ENCODE measurements around the gene LCN15.

Gene LCN15

GRCh38 chr9:136751244-136751643 is 13.1 kb downstream of the LCN15 start:
- Histone ChIP-seq H3K27ac (no peak overlapping the region), H3K9ac (no peak overlapping the region), H4K20me1 (ENCODE audit: insufficient read depth) (no peaks in the 10 kb centered on the region), H3K4me3 (IDR thresholded peaks at IDR 0.05; ENCODE audit: insufficient read depth, low read depth, low read length) (no peak overlapping the region), H3K4me1 (ENCODE audit: low read depth, poor library complexity, severe bottlenecking) (no peaks in the 10 kb centered on the region), H3K27me3 (ENCODE audit: insufficient read depth, low read depth) (peaks cover 67% of the 10 kb centered on the region), H2AFZ (ENCODE audit: low read depth) (no peak overlapping the region), H3K4me2 (no peak overlapping the region), H3K79me2 (ENCODE audit: insufficient read depth, low read depth) (no peaks in the 10 kb centered on the region), H3K36me3 (ENCODE audit: insufficient read depth) (no peaks in the 10 kb centered on the region)
- TF ChIP-seq, protein P1, sequence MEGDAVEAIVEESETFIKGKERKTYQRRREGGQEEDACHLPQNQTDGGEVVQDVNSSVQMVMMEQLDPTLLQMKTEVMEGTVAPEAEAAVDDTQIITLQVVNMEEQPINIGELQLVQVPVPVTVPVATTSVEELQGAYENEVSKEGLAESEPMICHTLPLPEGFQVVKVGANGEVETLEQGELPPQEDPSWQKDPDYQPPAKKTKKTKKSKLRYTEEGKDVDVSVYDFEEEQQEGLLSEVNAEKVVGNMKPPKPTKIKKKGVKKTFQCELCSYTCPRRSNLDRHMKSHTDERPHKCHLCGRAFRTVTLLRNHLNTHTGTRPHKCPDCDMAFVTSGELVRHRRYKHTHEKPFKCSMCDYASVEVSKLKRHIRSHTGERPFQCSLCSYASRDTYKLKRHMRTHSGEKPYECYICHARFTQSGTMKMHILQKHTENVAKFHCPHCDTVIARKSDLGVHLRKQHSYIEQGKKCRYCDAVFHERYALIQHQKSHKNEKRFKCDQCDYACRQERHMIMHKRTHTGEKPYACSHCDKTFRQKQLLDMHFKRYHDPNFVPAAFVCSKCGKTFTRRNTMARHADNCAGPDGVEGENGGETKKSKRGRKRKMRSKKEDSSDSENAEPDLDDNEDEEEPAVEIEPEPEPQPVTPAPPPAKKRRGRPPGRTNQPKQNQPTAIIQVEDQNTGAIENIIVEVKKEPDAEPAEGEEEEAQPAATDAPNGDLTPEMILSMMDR (conservative IDR thresholded peaks at IDR 0.05; ENCODE audit: low read depth, low read length) = no peak

DNA sequence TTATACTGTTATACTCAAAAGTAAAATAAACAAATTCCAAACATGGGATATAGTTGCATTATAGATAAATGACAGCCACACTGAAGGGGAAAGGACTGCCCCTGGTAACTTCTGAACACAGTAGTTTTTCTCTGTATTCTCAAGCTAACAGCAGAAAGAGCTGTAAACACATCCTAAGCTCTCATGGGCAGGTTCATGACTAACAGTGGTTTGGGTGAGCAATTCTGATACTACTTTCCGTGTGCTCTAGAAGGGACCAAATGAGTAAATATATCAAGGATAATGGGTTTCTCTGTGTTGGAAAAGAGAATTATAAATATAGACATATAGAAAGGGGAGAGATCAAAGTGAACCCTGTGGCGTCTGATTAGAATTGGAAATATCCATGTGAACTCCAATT is 13.8 kb downstream of the LCN15 start:
- H3K4me1 ChIP-seq (ENCODE audit: low read depth, poor library complexity, severe bottlenecking) = no peaks in the 10 kb centered on the region

DNA sequence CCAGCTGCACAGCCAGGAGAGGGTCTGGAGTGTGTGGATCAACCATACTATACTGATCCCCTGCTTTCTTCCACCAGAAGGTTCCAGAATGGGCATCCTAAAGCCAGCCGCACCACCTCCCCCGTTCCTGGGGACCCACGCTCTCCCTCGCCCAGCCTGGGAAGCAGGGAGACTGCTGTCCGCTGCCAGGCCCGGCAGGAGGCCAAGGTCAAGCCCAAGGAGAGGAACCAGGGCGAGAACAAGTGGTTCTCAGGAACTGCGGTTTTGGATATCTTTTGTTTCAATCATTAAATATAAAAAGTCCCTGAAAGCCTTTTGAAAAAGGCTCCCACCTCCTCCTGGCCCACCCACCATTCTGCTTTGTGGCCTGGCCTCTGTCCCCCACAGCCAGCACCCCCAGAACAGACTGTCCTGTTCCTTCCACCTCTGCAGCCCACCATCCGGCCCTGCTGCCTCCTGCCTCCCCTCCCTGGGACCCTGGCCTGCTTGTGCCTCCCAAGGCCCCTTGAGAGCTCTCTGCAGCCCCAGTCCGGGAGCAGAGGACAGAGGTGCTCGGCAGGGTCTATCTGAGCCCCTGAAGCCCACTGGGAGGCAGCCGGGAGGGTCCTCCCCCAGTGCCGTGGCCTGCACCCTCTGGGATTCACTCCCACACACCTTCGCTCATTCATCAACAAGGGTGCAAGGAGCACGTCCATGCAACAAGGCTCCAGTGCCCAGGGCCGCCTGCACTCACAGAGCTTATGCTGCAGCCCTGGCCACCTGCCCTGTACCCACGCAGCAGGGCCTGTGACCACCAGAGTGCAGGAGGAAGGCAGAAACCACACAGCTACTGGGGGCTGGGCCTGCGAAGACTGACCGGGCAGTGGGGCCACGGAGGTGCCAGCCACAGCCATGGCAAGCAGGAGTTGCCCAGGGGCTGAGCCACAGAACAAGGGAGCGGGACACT is 15.4 kb downstream of the LCN15 start:
- no peak overlapping the region for H3K27ac ChIP-seq
- H3K27me3 ChIP-seq (ENCODE audit: insufficient read depth, low read depth) = peaks cover 86% of the 10 kb centered on the region
- no peaks in the 10 kb centered on the region for H4K20me1 ChIP-seq (ENCODE audit: insufficient read depth)
- H3K4me1 ChIP-seq (ENCODE audit: low read depth, poor library complexity, severe bottlenecking) = no peaks in the 10 kb centered on the region
- H3K36me3 ChIP-seq (ENCODE audit: insufficient read depth) = no peaks in the 10 kb centered on the region
- no peak overlapping the region for H3K4me3 ChIP-seq (IDR thresholded peaks at IDR 0.05; ENCODE audit: insufficient read depth, low read depth, low read length)
- H3K4me2 ChIP-seq = no peak overlapping the region
- no peak overlapping the region for H3K9ac ChIP-seq
- TF ChIP-seq, protein P1 (conservative IDR thresholded peaks at IDR 0.05; ENCODE audit: low read depth, low read length) = no peak
- H3K79me2 ChIP-seq (ENCODE audit: insufficient read depth, low read depth) = no peaks in the 10 kb centered on the region
- no peak overlapping the region for H2AFZ ChIP-seq (ENCODE audit: low read depth)

More for the DNA sequence above, 13.8 kb downstream of the LCN15 start:
- Histone ChIP-seq H3K79me2 (ENCODE audit: insufficient read depth, low read depth) (no peaks in the 10 kb centered on the region), H3K27ac (no peak overlapping the region), H3K27me3 (ENCODE audit: insufficient read depth, low read depth) (peaks cover 72% of the 10 kb centered on the region), H2AFZ (ENCODE audit: low read depth) (no peak overlapping the region), H3K36me3 (ENCODE audit: insufficient read depth) (no peaks in the 10 kb centered on the region), H3K4me3 (IDR thresholded peaks at IDR 0.05; ENCODE audit: insufficient read depth, low read depth, low read length) (no peak overlapping the region), H3K4me2 (no peak overlapping the region), H4K20me1 (ENCODE audit: insufficient read depth) (no peaks in the 10 kb centered on the region), H3K9ac (no peak overlapping the region)
- TF ChIP-seq, protein P1 (conservative IDR thresholded peaks at IDR 0.05; ENCODE audit: low read depth, low read length) = no peak

DNA sequence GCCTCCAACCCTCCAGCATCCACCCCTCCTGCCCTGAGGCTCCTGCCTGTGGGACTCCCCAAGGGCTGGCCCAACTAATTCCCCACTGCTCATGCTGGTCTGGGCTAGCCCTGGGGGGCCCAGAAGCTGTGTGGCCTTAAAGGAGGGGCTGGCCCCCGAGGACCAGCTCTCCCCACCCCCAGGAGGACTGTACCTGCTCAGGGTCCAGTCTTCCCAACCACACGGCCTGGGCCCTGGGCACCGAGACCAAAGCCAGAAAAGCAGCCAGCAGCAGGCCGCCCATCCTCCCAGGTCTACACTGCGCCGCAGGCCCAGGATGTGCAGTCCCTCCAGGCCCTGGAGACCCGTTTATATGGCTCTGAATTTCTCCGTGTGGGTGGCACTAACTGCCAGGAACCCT is 16.1 kb downstream of the LCN15 start, which contains the start of gene LCN6:
LCN6 (minus strand) TSS at position 325 of the 400 bp plus-strand sequence; CDS start at position 283, 42 bp downstream.
- TF ChIP-seq, protein P1 (conservative IDR thresholded peaks at IDR 0.05; ENCODE audit: low read depth, low read length) = no peak
- no peak within 1 kb of the TSS for H2AFZ ChIP-seq (ENCODE audit: low read depth)
- no peak within 1 kb of the TSS for H3K9ac ChIP-seq
- H3K4me1 ChIP-seq (ENCODE audit: low read depth, poor library complexity, severe bottlenecking) = no peaks in the 10 kb centered on the region
- H3K27ac ChIP-seq = no peak within 1 kb of the TSS
- H3K4me3 ChIP-seq (IDR thresholded peaks at IDR 0.05; ENCODE audit: insufficient read depth, low read depth, low read length) = no peak within 1 kb of the TSS
- no peaks in the 10 kb centered on the region for H4K20me1 ChIP-seq (ENCODE audit: insufficient read depth)
- H3K36me3 ChIP-seq (ENCODE audit: insufficient read depth) = no peaks in the 10 kb centered on the region
- H3K4me2 ChIP-seq = no peak within 1 kb of the TSS
- H3K79me2 ChIP-seq (ENCODE audit: insufficient read depth, low read depth) = no peaks in the 10 kb centered on the region
- H3K27me3 ChIP-seq (ENCODE audit: insufficient read depth, low read depth) = peaks cover 90% of the 10 kb centered on the region

All from KMS-11 (cell line).